Cardiac fibroblast (primary cell): ENCODE results near the gene COBL.

ENCODE experiments used
- DNase-seq, 2 donors: peaks; one replicate each; pipeline versions ENCODE4 v3.0.0 to v3.0.0-alpha.2; 2010; ENCODE audit warnings: low read depth in 2 of 2
- H3K4me3 ChIP-seq, 2 donors: replicated peaks in 1 of 2; 1 replicate in 1 of 2; 2 replicates in 1 of 2; pipeline ENCODE4 v1.5.1; 2011; ENCODE audit warnings: low read depth in 2 of 2, low read length in 2 of 2, mild to moderate bottlenecking in 2 of 2, moderate library complexity in 1 of 2
- TF ChIP-seq, protein P1 (sequence below): IDR thresholded peaks from one replicate; pipeline ENCODE4 v1.5.1; 2011; ENCODE audit warnings: low read depth, mild to moderate bottlenecking, low read length, inconsistent platforms

The COBL gene

DNA sequence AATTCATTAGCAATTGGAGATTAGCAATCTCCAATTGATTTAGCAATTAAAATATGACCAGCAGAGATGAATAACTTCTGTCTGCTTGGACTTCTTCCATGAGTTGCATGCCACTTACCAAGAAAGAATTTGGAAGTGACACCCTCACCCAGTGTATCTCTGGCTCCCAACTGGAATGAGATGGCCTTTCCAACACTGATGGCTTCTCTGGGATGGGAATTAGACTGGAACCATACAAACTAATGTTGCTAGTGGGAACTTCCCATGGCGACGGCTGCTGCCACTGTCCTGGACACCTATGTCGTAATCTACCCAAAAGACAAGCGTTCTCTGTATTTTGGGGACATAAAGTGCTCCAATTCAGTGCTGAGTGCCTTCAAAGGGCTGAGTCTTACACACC, 192.3 kb downstream of the COBL start:
- no peak overlapping the region for H3K4me3 ChIP-seq
- no peak for DNase-seq
- TF ChIP-seq, protein P1, sequence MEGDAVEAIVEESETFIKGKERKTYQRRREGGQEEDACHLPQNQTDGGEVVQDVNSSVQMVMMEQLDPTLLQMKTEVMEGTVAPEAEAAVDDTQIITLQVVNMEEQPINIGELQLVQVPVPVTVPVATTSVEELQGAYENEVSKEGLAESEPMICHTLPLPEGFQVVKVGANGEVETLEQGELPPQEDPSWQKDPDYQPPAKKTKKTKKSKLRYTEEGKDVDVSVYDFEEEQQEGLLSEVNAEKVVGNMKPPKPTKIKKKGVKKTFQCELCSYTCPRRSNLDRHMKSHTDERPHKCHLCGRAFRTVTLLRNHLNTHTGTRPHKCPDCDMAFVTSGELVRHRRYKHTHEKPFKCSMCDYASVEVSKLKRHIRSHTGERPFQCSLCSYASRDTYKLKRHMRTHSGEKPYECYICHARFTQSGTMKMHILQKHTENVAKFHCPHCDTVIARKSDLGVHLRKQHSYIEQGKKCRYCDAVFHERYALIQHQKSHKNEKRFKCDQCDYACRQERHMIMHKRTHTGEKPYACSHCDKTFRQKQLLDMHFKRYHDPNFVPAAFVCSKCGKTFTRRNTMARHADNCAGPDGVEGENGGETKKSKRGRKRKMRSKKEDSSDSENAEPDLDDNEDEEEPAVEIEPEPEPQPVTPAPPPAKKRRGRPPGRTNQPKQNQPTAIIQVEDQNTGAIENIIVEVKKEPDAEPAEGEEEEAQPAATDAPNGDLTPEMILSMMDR: no peak

DNA sequence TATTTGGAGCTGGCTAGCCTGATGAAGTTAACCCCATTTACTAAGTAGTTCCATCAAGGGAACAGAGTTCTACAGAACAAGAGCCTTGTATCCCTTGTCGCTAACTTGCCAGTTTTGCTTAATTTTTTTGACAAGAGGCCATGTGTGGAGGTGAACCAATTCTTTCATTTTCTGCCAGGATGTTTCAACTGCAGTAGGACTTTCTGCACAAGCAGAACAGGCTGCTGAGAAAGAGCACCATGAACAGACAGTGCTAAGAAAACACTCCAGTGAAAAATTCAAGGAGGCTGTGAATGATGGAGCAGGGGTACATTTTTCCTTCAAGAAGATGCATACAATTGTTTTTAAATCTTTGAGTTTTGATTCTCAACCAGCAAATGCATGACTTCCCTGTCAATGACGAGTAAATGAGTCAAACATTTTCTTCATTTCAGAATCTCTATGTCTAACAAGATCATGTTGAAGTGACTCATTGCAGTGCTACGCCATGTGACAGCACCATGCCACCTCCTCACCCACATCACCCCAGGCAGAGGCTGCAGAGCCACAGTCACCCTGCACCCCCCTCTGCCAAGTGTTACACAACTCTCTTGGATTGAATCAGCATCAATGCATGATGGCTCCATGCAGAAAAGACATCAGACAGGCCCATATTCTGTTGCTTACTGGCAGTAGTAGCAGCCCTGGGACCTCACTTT, 193.1 kb downstream of the COBL start:
- peak; percentile 69 to 94 for DNase-seq
- TF ChIP-seq, protein P1: no peak
- no peak overlapping the region for H3K4me3 ChIP-seq

DNA sequence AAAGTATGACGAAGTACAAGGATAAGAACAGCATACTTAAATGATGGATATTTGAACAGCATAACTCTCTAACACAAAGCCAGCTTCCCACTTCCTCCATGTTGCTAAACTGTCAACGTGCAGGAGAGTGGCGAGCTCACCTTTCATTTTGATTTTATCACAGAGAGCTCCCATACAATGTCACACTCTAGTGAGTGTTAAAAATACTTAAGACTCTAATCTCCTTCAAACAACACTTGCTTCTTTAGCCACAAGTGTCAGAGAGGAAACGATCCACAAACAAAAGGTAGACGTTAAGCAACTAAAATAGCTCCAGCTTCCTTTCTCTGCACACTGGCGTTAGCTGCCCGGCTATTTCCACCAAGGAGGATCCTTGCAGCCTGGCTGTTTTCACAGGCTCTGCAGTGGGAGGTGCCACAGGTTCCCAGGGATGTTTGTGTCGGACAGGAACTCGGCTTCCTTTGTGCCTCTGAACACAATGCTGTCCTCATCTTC, 194.6 kb downstream of the COBL start:
- TF ChIP-seq, protein P1: no peak
- DNase-seq: peak; percentile 16
- no peak overlapping the region for H3K4me3 ChIP-seq

DNA sequence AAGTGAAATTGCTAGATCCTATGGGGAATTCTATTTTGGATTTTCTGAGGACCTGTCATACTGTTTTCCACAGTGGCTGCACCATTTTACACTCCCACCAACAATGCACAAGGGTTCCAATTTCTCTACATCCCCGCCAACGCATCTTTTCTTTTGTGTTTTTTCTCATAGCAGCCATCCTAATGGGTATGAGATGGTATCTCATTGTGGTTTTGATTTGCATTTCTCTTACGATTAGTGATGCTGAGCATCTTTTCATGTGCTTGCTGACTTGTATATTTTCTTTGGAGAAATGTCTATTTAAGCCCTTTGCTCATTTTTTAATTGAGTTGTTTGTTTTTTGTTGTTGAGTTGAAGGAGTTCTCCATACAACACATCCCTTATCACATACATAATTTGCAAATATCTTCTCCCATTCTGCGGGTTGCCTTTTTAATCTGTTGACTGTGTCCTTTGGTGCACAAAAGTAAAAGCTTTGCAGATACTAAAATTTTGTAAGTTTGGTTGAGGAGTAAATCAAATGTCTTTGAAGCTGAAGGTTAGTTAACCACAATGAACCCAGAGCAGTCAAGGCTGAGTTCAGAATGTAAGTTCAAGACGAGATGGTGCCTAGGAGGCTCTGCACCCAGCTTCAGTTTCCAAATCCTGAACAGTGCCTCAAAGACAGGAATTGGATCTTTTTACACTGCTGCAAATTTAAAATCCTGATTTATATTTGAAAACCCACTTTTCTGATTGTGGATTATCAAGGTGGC, 195.4 kb downstream of the COBL start:
- no peak for DNase-seq
- TF ChIP-seq, protein P1: no peak
- no peak overlapping the region for H3K4me3 ChIP-seq

DNA sequence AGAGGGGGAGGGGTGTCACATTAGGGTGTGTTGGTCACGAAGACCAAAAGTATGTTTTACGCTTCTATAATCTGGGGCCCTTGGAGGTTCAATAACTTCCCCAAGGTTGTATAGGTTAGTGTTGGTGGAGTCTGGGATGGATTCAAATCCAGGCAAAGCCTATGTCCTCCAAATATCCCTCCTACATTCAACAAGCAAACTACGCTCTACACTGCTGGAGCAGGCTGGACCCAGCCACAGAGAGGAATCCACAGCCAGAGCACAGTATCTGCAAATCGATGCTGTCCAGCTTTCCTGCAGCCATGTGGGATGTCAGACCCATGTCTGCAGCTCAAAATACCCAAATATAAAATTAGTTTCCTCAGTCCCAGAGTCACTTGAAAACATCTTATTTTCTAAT, 198.0 kb downstream of the COBL start:
- TF ChIP-seq, protein P1: no peak
- DNase-seq: no peak

DNA sequence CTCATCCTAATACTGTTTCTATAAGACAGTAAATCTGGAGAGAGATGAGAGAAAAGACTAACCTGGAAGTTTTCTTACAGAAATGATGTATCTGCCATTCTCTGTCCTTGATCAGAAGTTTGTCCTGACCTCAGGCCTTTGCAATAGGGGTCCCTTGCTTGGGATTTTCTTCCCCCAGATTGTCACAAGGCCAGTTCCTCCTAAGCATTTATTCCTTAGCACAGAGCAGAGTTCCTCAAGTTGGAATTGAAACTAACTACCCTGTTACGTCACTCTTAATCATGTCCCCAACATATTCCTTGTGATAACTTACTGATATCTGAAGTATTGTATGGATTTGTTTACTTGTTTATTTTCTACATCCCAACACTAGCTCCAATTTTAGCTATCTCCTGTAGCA, 202.1 kb downstream of the COBL start:
- no peak for DNase-seq
- H3K4me3 ChIP-seq: no peak overlapping the region
- TF ChIP-seq, protein P1: no peak

More for the DNA sequence above, 198.0 kb downstream of the COBL start:
- H3K4me3 ChIP-seq: no peak overlapping the region
